ENCODE data around the gene EDN3.

The EDN3 gene

GRCh38 chr20:59335377-59335776, 35.0 kb downstream of the EDN3 start:
- no peak for TF ChIP-seq POLR2AphosphoS5 (IDR thresholded peaks at IDR 0.05; ENCODE audit: low read depth, low read length)

GRCh38 chr20:59336540-59336939, 36.1 kb downstream of the EDN3 start:
- TF ChIP-seq FOXP2 (optimal IDR thresholded peaks at IDR 0.05; ENCODE audit: borderline replicate concordance, extremely low read depth, extremely low read length, insufficient read depth) (no peak), SIN3A (IDR thresholded peaks at IDR 0.05; ENCODE audit: borderline replicate concordance, insufficient read depth, low read length) (no peak), REST (IDR thresholded peaks at IDR 0.05; ENCODE audit: insufficient read depth in 1 of 2, low read depth in 2 of 2, low read length in 2 of 2) (no peak), POLR2AphosphoS5 (IDR thresholded peaks at IDR 0.05; ENCODE audit: low read depth, low read length) (no peak)

GRCh38 chr20:59340201-59340885, 39.9 kb downstream of the EDN3 start:
- TF ChIP-seq POLR2AphosphoS5 (IDR thresholded peaks at IDR 0.05; ENCODE audit: low read depth, low read length) (no peak), SIN3A (IDR thresholded peaks at IDR 0.05; ENCODE audit: borderline replicate concordance, insufficient read depth, low read length) (no peak), TAF1 (IDR thresholded peaks at IDR 0.05; ENCODE audit: borderline replicate concordance, insufficient read depth, low read length) (no peak), FOXP2 (optimal IDR thresholded peaks at IDR 0.05; ENCODE audit: borderline replicate concordance, extremely low read depth, extremely low read length, insufficient read depth) (no peak), REST (IDR thresholded peaks at IDR 0.05; ENCODE audit: insufficient read depth in 1 of 2, low read depth in 2 of 2, low read length in 2 of 2) (no peak)

GRCh38 chr20:59342023-59342957, 41.9 kb downstream of the EDN3 start:
- TF ChIP-seq SIN3A (IDR thresholded peaks at IDR 0.05; ENCODE audit: borderline replicate concordance, insufficient read depth, low read length) (no peak), FOXP2 (optimal IDR thresholded peaks at IDR 0.05; ENCODE audit: borderline replicate concordance, extremely low read depth, extremely low read length, insufficient read depth) (no peak), POLR2AphosphoS5 (IDR thresholded peaks at IDR 0.05; ENCODE audit: low read depth, low read length) (no peak), REST (IDR thresholded peaks at IDR 0.05; ENCODE audit: insufficient read depth in 1 of 2, low read depth in 2 of 2, low read length in 2 of 2) (no peak), TAF1 (IDR thresholded peaks at IDR 0.05; ENCODE audit: borderline replicate concordance, insufficient read depth, low read length) (no peak)

GRCh38 chr20:59346061-59346460, 45.6 kb downstream of the EDN3 start:
- no peak for TF ChIP-seq SIN3A (IDR thresholded peaks at IDR 0.05; ENCODE audit: borderline replicate concordance, insufficient read depth, low read length)
- no peak for TF ChIP-seq REST (IDR thresholded peaks at IDR 0.05; ENCODE audit: insufficient read depth in 1 of 2, low read depth in 2 of 2, low read length in 2 of 2)
- TF ChIP-seq POLR2AphosphoS5 (IDR thresholded peaks at IDR 0.05; ENCODE audit: low read depth, low read length) = no peak
- no peak for TF ChIP-seq TAF1 (IDR thresholded peaks at IDR 0.05; ENCODE audit: borderline replicate concordance, insufficient read depth, low read length)
- TF ChIP-seq FOXP2 (optimal IDR thresholded peaks at IDR 0.05; ENCODE audit: borderline replicate concordance, extremely low read depth, extremely low read length, insufficient read depth) = no peak
